ENCODE data around the gene DCTN4. TPM values are rescaled to one million over a fixed set of nuclear protein-coding genes. Genes with fewer than 3 reads are reported as not detected.

DCTN4 gene
- total and polyA plus RNA-seq, 2 of the 4 experiments (the other 2 are of a cell fraction) = 28.1 to 50.2 TPM

DNA sequence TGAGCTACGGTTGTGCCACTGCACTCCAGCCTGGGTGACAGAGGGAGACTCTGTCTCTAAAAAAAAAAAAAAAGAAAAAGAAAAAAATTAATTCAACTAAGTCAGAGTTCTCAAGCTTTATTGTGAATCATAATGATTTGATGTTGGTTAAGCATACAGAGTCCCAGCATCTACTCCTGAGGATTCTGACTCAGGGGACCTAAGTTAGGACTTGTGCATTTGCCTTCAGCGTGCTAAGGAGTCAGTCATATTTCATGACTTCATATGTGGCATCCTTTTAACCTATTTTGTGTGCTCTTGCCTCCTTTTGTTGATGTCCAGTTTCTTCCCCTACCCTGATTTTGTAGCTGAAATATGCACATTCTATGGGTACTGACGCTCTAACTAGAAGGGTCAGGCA, 94.9 kb downstream of the DCTN4 start:
- Histone ChIP-seq H3K4me3 (ENCODE audit: insufficient read depth, low read depth, low read length) (no peak overlapping the region), H3K14ac (replicated peaks; ENCODE audit: low read depth, low read length) (no peak overlapping the region), H4K5ac (ENCODE audit: low read depth, low read length) (no peak overlapping the region), H2AK9ac (replicated peaks; ENCODE audit: low read depth, low read length, poor library complexity) (no peak overlapping the region), H3K27ac (ENCODE audit: insufficient read depth, low read length) (no peak overlapping the region), H3K36me3 (ENCODE audit: control insufficient read depth, insufficient read depth, low read length) (no peaks in the 10 kb centered on the region), H2BK120ac (ENCODE audit: low read depth, low read length) (no peak overlapping the region), H3K79me1 (ENCODE audit: low read depth in 1 of 2, low read length in 2 of 2) (no peaks in the 10 kb centered on the region), H3K9ac (ENCODE audit: low read depth, low read length) (no peak overlapping the region), H2BK15ac (ENCODE audit: low read depth, low read length) (no peak overlapping the region), H2AK5ac (ENCODE audit: low read depth, low read length) (no peak overlapping the region), H3K9me1 (ENCODE audit: insufficient read depth, low read length) (peaks cover 4% of the 10 kb centered on the region; the same call in 1 of the 2 replicates), H2BK20ac (ENCODE audit: low read depth, low read length) (no peak overlapping the region), H3K23ac (ENCODE audit: low read depth, low read length) (no peak overlapping the region), H4K91ac (ENCODE audit: insufficient read depth, low read depth, low read length) (no peak overlapping the region), H2BK5ac (ENCODE audit: low read depth, low read length, poor library complexity, severe bottlenecking) (no peak overlapping the region), H3K4me1 (ENCODE audit: control insufficient read depth, insufficient read depth, low read length) (peaks cover 12% of the 10 kb centered on the region), H3K18ac (ENCODE audit: low read depth, low read length) (no peak overlapping the region), H4K20me1 (ENCODE audit: insufficient read depth, low read length) (no peaks in the 10 kb centered on the region; the same call in 1 of the 2 replicates), H3K4ac (ENCODE audit: low read depth, low read length) (no peak overlapping the region), H3K27me3 (ENCODE audit: control insufficient read depth, insufficient read depth, low read length) (peaks cover 9% of the 10 kb centered on the region), H3K4me2 (ENCODE audit: low read depth, low read length) (no peak overlapping the region), H3K9me3 (ENCODE audit: control insufficient read depth, insufficient read depth, low read length) (no peaks in the 10 kb centered on the region), H4K8ac (ENCODE audit: low read depth in 2 of 2, low read length in 2 of 2) (no peak overlapping the region), H2AFZ (replicated peaks; ENCODE audit: low read length, poor library complexity) (no peak overlapping the region), H3K56ac (ENCODE audit: extremely low read depth, insufficient read depth, low read length) (no peak overlapping the region)
- ChIA-PET CTCF (interaction anchor here (0.7 kb wide), 1 partner anchor 100 kb away, joined by 3 read pairs; no protein-coding TSS in a partner anchor), POLR2A (ENCODE audit: unreplicated experiment) (no interaction called here)
- ATAC-seq (ENCODE audit: low read depth) = no peak
- no peak for TF ChIP-seq NFE2L2 (IDR thresholded peaks at IDR 0.05; ENCODE audit: low read depth, low read length)
- TF ChIP-seq MAZ (IDR thresholded peaks at IDR 0.05; ENCODE audit: borderline replicate concordance, low read depth, low read length) = no peak
- no peak for TF ChIP-seq SMC3 (IDR thresholded peaks at IDR 0.05; ENCODE audit: low read depth, low read length)
- TF ChIP-seq MAFK (IDR thresholded peaks at IDR 0.05; ENCODE audit: low read depth, low read length) = no peak
- no peak for TF ChIP-seq RFX5 (IDR thresholded peaks at IDR 0.05; ENCODE audit: low read depth, low read length)
- TF ChIP-seq CHD1 (IDR thresholded peaks at IDR 0.05; ENCODE audit: low read depth, low read length) = no peak
- intact Hi-C loops (cut with micrococcal nuclease) (no loop called here), in situ Hi-C loops (cut with MboI; ENCODE audit: low sequenced_read_pairs) (no loop called here), dilution Hi-C loops (cut with HindIII; ENCODE audit: low sequenced_read_pairs, unreplicated experiment) (no loop called here)
- DNase-seq = no peak
- BruUV-seq (replicated peaks) = no TSS peak
- 75% methylated on average over 1 of the region's 3 CpGs; no CpG with 5 or more reads in 1 of the 2 experiments for WGBS, 2 experiments (ENCODE audit: extremely low coverage in 2 of 2, insufficient read length in 1 of 2)

Measured in IMR-90 (cell line).